Eye (tissue), 1 donor: Measurements from ENCODE around the gene CMIP.

Experiments used
- DNase-seq: peaks from one replicate; pipeline ENCODE4 v3.0.0-alpha.2; 2015

CMIP gene

DNA sequence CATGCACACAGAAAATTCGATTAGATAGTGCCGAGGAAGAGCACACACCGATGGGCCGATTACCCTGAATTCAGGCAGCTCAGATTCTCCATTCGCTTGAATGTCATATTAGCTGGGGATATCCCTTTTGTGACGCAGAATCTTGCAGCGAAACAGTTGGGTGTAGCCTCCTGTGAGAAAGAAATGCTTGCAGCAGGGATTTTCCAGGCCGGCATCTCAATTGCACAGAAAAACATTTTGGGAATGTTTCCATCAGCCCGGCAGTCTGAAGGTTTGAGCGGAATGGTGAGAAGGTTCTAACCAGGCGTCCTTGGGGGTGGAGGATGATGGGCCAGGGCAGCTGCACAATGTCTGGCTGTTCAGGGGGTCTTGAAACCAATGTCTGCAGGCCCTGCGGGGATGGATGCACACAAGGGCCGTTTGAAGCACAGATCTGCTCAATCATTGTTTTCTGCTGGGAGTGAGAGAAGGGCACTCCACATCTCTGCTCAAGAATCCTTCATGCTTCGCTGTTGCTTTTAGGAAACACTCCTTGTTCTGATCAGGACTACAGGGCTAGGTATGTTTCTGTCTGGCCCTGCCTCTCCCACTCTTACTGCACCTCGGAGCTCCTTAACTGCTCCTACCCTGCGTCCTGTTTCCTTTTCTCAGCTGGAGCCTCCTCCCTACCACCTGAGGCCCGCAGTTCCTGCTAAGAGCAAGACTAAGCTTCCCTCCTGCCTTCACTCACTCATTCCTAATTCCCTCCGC, 94.6 kb downstream of the CMIP start:
- DNase-seq: peak; percentile 73

DNA sequence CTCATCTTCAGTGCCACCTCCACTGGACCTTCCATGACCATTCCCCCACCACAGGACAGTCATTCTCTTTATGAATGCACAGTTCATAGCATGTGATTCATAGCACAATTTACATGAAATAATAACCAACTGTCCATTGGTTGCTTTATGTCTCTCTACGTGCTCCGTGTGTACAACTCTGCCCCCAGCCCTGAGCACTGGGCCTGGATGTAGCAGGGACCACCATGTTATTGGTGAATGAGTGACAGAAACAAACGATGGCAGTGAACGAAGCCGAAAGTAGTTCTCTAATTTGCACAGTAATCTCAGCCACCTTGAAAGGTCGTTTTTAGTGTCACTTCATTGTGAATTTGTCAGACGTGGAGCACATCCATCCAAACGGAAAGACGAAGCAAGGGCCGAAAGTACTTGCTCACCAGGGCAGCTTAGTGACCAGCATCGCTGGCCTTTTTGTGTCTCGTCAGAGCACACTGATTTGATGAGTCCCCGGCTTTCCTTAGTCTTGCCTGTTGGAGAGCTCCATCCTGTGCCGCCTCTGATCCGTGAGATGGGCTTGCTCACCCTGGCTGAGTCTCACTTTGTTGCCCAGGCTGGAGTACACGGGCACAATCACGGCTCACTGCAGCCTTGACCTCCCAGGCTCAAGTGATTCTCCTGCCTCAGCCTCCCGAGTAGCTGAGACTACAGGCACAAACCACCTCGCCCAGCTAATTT, 95.3 kb downstream of the CMIP start:
- DNase-seq: no peak

DNA sequence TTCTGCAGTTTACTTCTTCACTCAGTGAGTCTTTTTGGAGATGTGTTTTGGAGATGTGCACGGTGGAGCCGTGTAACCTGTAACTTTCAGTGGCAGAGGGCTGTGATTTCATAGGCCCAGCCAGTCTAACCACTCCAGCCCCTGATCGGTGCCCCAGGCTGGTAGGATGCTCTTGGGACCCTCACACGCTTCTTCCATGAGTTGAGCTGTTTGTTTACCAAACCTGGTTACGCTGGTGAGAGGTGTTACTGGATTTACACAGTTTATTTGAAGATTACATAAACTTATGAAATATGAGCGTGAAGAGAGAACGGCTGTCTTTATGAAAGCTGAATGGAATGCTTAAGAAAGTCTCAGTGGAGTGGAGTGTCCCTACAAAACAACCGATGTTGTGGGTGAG, 96.7 kb downstream of the CMIP start:
- no peak for DNase-seq

DNA sequence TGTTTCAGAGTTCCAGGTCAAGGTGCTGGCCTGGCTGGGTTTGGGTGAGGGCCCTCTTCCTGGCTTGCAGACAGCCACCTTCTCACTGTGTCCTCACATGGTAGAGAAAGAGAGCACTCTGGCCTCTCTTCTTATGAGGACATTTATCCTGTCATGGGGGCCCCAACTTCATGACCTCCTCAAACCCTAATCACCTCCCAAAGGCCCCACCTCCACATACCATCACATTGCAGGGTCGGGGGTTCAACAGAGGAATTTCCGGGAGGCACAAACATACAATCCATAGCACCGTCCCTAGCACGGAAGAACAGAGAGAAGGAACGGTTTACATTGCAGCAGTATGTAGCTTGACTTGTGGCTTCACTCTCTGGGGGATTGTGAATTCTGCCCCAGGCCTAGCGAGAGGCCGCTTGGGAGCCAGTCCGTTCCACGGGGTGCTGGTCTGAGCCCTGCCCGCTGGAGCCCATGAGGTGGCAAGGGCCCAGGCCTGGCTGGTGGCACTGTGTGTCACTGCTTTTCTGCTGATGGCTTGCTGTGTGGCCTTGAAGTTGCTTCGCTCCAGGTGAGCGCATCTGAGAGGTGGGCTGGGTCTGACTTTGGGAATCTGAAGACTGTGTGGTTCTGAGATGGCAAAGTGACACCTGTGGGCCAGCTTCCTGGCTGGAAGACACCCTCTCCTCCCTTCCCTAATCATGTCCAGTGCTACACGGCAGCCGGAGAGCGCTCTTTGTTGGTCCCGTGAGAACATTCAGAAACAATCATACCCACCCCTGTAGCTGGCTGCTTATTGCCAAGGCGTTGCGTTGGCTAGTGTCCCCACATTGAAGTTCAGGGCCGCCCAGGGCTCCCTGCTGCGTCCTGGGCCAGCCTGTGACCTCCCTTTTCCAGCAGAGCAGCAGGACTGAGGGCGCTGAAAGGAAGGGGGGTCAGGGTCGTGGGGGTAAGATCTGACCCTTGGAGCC, 98.3 kb downstream of the CMIP start:
- DNase-seq: no peak

DNA sequence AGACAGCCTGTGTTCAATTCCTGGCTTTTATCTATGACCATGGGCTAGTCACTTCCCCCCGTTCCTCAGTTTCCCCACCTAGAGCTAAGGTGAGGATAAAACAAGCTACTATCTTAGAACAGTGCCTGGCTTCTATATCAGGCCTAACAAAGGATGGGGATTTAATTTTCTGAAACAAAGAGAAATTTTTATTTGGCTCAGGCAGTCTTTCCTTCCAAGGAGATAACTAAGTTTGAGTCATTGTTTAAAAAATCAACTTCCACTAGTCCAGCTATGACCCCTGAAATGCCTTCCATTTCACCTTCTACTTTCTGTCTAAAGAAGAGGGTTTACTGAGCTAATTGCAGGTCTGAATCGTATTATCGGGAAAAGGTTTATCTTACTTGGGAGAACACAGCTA, 99.0 kb downstream of the CMIP start:
- no peak for DNase-seq

DNA sequence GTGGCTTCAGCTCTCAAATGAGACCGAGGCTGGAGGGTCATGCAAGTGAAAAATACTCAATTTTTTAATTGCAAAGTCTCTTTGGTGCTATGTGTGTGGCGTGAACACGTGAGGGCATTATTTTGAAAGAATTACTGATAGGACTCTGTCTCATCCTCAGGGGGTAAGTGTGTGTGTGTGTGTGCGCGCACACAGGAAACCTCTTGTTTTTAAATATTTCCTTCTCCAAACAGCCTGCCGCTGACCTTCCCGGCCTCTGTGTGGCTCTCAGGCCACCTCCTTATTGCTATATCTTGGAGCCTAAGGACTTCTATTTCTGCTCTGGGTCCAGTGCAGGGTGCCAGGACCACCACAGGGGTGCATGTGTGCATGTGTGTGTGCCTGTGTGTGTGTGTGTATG, 99.7 kb downstream of the CMIP start:
- no peak for DNase-seq

DNA sequence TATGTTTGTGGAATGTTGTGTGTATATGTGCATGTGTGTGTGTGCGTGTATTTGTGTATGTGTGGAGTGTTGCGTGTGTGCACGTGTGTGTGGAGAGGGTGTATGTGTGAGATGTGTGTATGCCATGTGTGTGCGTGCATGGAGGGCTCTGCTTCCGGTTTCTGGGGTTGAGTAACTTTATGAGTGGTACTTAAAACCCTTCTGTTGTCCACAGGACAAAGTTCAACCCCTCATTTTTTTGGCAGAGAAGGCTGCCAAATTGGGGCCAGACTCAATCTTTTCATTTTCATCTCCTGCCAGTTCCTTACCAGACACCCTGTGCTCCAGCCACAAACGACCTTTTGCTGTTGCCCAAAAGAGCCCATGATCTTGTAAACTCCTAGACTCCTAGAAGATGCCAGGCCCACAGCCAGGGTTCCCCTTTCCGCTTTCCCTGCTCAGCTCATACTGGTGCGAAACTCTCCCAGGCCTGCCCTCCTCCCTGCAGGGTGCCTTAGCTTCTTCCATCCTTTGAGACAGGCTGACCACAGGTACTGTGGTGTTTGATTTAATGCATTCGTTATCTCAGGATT, 100.2 kb downstream of the CMIP start:
- no peak for DNase-seq

DNA sequence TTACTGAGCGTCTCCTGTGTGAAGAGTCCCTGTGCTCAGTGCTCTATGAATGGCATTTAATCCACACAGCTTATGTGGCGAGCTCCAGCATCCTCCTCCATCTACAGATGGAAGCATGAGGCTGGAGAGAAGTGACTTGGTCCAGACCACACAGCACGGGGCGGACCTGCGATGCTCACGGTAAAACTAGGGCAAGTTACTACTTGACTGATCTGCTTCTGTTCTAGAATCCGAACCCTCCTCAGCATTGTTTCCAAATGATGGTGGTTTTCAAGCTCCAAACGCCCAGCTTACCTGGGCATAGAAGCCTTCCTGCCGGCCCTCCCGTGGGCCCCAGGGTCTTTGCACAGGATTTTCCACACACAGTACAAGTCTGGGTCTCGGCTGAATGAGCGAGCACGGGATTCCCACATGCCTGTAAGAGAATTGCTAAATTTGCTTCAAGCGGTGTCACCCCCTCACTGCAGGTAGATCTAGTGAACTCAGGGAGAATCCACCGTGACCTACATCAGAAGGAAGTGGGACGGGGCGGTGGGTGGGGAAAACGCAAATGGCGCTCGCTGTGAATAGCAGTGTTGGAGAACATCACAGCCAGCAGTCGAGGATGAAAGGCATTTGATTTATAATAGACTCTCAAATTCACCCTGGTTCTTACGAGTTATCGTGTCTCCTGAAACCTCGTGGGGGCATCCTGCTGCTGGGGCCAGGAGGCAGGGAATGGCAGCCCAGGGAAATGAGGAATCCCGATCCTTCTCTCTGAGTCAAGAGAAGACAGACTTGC, 101.1 kb downstream of the CMIP start:
- DNase-seq: no peak

DNA sequence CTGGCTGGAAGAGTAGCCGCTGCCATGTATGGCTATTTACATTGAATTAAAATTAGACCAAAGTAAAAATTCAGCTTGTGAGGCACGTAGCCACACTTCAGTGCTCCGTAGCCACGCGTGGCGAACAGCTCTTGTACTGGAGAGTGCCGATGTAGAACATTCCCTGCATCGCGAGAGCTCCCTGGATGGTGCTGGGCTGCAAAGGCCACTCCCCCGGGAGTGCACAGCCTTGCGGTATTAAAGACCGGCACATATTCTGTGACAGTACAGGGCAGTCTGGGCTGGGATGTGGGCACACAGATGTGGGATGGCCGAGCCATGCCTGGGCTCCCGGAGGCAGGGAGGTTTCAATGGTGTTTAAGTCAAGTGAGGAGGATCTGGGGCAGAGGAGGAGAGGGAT, 102.2 kb downstream of the CMIP start:
- DNase-seq: no peak

DNA sequence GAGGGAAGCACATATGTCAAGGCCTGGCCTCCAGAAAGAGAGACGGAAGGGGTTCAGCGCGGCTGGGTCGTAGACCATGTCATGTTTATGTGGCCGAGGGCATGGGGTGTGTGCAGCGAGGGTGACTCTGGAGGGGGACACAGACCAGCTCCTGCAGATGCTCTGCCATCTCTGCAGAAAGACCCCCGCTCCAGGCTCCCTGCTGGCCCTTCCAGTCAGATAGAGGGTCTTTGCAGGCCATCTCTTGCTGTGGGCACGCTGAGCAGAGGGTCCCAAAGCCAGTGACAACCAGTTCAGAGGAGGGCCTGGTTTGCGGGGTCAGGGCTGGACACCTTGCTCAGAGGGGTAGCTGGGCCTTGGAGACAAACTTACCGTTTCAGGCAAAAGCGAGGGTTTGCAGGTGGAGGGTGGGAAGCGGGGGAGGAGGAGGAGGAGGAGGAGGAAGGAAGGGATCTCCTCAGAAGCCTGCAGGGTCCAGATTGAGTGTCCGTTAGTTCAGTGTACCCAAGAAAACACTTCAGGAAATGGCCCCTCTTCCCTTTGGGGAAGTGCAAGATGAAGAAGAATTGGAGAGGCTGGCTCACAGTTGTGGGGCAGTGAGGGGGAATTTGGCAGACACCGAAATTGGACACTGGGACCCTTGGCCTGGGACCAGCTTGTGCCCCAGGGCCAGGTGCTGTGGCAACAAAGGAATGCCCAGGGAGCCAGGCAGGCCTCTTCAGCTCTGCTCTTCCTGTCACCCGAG, 102.8 kb downstream of the CMIP start:
- no peak for DNase-seq

DNA sequence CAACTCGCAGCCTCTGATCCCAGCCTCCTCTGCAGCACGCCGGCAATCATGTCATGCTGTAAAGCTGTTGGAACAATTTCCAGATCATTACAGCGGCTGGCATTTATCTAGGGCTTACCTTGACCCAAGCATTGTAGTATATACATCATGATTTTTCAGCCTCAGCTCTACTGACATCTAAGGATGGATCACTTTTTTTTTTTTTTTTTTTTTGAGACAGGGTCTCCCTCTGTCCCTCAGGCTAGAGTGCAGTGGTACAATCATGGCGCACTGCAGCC, 103.3 kb downstream of the CMIP start:
- no peak for DNase-seq

DNA sequence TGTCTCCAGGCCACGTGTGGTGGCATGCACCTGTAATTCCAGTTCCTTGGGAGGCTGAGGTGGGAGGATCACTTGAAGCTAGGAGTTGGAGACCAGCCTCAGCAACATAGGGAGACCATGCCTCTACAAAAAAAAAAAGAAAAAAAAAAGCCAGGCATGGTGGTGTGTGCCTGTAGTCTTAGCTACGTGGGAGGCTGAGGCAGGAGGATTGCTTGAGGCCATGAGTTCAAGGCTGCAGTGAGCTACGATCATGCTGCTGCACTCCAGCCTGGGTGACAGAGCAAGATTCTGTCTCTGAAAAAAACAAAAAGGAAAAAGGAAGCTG, 103.9 kb downstream of the CMIP start:
- DNase-seq: no peak

DNA sequence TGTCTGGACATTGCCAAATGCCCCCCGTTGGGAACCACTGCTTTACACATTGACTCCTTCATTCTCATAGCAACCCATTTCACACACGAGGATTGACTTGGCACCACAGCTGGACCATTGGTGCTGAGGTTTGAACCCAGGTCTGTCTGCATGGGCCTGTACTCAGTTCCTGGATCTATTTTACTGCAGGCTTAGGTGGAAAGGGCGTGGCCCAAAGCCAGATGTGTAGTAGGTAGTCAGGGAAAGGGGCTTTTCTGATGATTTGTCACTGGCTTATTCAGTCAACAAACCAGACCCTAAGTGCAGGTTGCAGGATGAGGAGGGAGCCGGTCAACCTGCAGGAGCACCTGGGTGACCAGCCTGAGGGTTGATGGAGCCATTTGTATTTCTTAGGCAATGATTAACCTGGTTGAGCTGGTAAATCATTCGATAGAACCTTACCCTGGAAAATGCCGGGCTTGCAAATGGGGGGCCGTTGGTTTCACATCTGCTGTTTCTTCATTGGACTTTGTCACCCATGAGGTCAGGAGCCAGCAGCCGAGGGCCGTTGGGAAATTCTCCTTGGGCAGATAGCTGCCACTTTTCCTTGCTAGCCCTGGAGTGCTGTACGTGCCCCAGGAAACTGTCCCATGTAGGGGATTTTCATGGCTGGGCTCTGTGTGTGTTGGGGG, 104.4 kb downstream of the CMIP start:
- no peak for DNase-seq

DNA sequence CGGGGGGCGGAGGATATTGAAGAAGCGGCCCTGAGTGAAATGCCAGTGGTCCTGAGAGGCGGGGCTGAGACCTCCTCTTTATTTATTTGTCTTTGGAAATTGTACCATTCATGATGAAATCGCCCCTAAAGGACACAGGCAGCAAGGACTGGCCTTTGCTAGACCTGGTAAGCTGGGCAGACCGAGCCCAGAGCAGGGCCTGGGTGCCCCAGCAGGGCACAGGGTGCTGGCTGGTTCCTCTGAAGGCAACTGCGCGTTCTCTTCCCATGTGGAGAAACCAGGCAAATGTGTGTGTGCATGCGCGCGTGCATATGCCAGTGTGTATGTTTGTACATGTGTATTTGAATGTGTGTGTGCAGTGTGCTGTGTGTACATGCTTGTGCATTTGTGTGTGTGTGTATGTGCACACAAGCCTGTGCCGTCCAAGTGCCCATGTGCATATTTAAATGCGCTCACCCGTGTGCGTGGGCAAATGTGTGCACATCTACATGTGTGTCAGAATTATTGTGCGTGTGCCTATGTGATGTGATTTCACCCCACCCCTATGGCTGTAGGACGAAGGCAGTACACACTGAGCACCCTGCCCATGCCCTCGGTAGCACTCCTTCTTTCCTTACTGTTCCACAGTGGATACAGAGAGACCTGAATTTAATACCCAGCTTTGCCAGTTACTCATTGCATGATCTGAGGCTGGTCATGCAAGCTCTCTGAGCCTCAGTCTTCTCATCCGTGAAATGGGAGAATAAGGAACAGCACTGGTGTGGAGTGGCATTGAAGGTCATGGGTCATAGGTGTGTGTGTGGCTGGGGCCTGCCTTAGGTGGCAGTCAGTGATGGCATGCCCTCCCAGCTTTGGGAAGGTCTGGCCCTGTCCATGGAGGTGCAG, 105.2 kb downstream of the CMIP start:
- no peak for DNase-seq

DNA sequence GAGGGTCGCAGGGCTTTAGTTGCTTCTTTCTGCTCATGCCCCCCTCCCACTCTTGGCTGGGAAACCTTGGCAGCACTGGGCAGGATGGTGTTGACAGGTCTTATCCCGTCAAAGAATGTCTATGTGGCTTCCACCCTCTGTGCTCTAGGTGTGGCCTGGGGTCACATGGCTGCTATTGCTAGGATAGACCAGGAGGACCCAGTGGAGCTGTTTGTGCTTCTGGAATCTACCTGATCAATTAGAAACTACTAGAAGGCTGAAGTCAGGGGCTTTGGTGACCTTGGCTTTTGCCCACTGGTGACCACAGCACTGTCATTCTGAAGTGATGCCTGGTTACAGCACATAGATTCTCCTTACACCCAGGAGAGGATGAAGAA, 105.8 kb downstream of the CMIP start:
- no peak for DNase-seq

DNA sequence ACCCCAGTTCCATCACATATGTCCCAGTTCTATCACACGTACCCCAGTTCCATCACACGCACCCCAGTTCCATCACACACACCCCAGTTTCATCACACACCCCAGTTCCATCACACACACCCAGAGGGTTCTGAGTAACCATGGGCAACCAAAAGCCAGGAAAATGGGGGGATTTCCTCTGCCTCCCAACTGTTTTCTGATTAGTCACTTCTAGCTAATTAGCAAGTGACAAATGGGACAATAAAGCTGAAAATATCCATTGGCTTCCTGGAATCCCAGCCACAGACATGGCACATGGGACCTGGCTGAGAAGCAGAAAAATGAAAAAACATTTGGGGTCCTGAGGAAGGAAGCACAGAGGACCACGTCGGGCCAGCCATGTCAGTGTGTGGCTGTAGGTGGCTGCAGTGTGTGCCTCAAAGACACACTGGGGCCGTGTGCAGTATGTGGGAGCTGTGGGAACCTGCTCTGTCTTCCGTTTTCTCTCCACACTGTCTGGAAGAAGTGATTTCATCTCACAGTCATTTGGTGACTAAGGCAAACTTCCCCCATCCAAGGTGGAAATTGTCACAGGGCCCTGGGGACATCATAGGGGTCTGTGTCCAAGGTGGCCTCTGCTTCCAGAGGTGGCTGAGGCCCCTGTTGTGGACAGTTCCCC, 106.7 kb downstream of the CMIP start:
- no peak for DNase-seq

DNA sequence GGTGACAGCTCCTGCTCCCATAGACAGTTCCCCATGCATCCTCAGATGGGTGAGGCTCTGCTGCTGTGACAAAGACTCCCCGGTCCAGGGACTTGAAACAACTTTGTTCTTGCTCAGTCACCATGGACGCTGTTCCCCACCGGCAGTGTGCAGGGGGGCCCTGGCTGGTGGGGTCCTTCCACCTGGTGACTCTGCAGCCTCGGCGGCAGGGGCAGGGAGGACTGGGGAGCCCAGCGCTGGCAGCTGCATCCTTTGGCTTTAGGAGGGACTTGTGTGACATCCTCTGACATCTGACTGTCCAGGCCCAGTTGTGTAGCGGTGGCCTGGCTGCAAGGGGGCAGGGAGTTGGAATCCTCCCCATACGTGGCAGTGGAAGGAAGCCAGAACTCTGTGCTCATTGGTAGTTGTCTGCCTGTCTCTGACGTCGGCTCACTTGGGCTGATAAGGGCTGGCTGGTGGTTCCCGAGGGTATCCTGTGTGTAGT, 107.3 kb downstream of the CMIP start:
- DNase-seq: no peak

DNA sequence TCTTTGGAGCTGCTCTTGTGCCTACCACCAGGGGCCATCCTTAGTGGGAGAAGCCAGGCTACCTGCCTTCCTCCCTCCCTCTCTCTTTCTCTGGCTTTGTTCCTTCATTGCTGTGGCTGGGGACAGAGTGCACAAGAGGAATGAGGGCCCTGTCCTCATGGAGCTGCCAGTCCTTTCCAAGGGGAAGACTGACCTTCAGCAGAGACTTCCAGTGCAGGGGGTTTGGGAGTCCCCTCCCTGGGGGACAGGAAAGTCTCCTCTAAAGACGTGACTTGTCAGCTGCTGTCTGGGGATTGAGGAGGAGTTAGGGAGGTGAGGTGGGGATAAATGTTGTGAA, 108.1 kb downstream of the CMIP start:
- DNase-seq: no peak

DNA sequence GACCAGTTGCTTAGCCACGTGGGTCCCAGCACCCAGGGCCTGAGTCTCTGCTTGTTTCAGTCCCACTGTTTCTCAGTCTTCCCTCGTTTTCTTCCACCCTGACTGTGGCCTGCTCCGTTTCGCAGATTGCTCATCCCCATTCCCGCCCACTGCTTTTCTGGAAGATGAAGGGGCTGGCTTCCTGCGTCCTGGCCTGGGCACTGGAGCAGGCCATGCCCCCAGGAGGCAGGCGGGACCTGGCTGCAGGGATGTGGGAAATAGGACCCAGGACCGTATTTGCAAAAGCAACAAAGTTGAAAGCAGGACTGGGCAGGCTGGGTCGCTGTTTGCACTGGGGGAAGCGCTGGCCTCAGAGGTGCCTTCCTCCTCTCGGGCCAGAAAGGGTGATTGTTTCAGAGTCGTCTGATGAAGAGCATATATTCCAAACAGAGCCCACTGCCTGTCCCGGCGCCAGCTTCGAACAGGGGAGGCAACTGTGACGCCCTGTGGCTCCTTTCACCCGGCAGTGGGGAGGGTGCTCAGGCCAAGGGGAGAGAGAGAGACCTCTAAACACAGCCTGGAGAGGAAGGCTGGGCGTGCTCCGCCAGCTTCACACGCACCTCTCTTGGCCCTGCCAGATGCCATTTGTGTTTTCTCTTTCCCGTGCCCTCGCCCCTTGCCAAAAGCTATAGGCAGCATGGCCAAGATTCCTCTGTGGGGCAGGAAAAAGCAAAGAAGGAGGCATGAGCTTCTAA, 108.6 kb downstream of the CMIP start:
- no peak for DNase-seq
